PFSK-1 (cell line): ENCODE results near the gene INPP4B.

ENCODE experiments used
- POLR2AphosphoS5 ChIP-seq: IDR thresholded peaks from 2 replicates; pipeline ENCODE4 v1.6.1; 2012; ENCODE audit warnings: low read depth, mild to moderate bottlenecking, control low read depth, low read length, moderate library complexity
- SIN3A ChIP-seq: IDR thresholded peaks from 2 replicates; pipeline ENCODE4 v1.6.1; 2012; ENCODE audit warnings: mild to moderate bottlenecking, low read length, moderate library complexity, borderline replicate concordance; ENCODE audit not compliant: insufficient read depth
- TAF1 ChIP-seq: IDR thresholded peaks from 2 replicates; pipeline ENCODE4 v1.6.1; 2012; ENCODE audit warnings: low read length, control low read depth, borderline replicate concordance; ENCODE audit not compliant: insufficient read depth

- TF ChIP-seq POLR2AphosphoS5 (no peak), SIN3A (no peak), TAF1 (no peak)
Observed at GRCh38 chr4:142762280-142762679, 83.8 kb downstream of the INPP4B start.
